Measurements from ENCODE around the gene IL10RB. TPM values are rescaled to one million over a fixed set of nuclear protein-coding genes. Genes with fewer than 3 reads are reported as not detected.
A peak's percentile ranks its signal among the peaks of the same experiment; 100 is the strongest.

Gene IL10RB
- total RNA-seq, 4 donors from 2014 or later, result 20.7 to 28.1 (median 23.4) TPM

DNA sequence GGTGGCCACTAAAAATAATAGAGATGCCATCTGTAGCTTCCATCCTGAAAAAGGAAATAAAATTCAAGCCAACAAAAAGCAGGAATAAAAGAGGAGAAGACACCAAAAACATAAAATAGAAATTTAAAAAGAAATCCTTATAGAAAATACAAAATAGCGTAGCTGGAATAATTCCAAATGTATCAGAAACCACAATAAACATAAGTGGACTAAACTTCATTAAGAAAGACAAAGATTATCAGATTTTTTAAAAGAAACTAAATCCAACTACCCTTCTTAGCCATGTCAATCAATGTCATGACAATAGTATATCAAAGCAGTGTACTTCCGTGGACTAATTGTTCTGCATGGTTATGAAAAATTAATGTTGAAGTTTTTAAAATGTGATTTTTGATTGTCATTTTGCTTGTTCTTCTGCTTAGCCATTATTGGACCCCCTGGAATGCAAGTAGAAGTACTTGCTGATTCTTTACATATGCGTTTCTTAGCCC, 13.2 kb downstream of the IL10RB start:
- Histone ChIP-seq H3K9me3 (peaks cover 7% of the 10 kb centered on the region), H3K4me1 (no peaks in the 10 kb centered on the region), H3K4me3 (no peak overlapping the region), H3K27ac (no peak overlapping the region), H3K36me3 (peaks cover 73% of the 10 kb centered on the region), H3K27me3 (no peaks in the 10 kb centered on the region)
- 96% methylated on average over 3 of the region's 3 CpGs for WGBS
- TF ChIP-seq, protein P1, sequence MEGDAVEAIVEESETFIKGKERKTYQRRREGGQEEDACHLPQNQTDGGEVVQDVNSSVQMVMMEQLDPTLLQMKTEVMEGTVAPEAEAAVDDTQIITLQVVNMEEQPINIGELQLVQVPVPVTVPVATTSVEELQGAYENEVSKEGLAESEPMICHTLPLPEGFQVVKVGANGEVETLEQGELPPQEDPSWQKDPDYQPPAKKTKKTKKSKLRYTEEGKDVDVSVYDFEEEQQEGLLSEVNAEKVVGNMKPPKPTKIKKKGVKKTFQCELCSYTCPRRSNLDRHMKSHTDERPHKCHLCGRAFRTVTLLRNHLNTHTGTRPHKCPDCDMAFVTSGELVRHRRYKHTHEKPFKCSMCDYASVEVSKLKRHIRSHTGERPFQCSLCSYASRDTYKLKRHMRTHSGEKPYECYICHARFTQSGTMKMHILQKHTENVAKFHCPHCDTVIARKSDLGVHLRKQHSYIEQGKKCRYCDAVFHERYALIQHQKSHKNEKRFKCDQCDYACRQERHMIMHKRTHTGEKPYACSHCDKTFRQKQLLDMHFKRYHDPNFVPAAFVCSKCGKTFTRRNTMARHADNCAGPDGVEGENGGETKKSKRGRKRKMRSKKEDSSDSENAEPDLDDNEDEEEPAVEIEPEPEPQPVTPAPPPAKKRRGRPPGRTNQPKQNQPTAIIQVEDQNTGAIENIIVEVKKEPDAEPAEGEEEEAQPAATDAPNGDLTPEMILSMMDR (IDR thresholded peaks at IDR 0.05), result no peak
- TF ChIP-seq EP300 (IDR thresholded peaks at IDR 0.05), result no peak
- TF ChIP-seq POLR2AphosphoS5 (IDR thresholded peaks at IDR 0.05), result no peak
- no peak for TF ChIP-seq POLR2A (IDR thresholded peaks at IDR 0.05)
- no peak for DNase-seq (ENCODE audit: low spot score in 2 of 2)

DNA sequence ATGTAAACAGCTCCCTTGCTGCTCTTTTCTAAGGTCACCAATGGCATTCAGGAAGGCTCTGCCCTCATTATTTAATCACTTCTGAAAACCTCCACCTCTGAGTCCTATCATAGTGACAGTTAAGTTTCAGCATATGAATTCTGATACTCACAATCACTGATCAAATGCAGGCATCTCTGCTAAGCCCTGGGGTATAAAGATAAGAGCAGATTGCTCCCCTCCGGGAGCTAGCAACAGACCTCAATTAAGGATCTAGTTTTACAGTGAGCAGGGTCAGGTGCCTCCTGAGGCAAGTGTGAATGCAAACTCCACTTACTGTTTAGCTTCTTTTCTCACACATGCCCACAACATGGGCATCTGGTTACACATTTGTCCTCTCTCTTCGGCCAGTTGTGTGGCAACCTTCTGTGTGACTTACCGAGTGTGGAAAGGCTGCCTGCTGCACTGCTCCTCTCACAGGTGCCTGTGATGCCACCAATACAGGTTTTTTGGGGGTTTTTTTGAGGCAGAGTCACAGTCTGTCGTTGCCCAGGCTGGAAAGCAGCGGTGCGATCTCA, 15.0 kb downstream of the IL10RB start:
- H3K36me3 ChIP-seq, result peaks cover 73% of the 10 kb centered on the region

DNA sequence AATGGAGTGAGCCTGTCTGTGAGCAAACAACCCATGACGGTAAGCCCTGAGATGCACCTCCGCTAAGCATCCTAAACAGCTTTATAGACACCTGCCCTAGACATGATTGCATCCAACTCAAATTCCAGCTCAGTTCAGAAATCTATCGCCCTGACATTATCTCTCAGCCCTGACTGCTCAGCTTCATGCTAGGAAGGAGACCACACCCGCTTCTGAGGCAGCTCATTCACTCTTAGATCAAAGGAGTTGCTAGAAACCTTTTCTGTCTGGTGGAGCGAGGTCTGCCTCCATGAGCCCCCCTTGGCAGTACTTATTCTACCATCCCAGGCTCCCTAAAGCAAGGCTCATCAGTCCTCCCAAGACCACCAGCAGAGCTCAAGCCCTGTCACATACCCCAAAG, 17.0 kb downstream of the IL10RB start:
- H3K9me3 ChIP-seq, result peaks cover 7% of the 10 kb centered on the region
- H3K4me3 ChIP-seq, result no peak overlapping the region
- TF ChIP-seq POLR2AphosphoS5 (IDR thresholded peaks at IDR 0.05), result no peak
- TF ChIP-seq EP300 (IDR thresholded peaks at IDR 0.05), result no peak
- TF ChIP-seq, protein P1 (IDR thresholded peaks at IDR 0.05), result no peak
- TF ChIP-seq POLR2A (IDR thresholded peaks at IDR 0.05), result no peak
- no peak for DNase-seq (ENCODE audit: low spot score in 2 of 2)
- no peak overlapping the region for H3K27ac ChIP-seq
- H3K27me3 ChIP-seq, result no peaks in the 10 kb centered on the region
- H3K36me3 ChIP-seq, result peaks cover 71% of the 10 kb centered on the region
- H3K4me1 ChIP-seq, result peaks cover 21% of the 10 kb centered on the region
- 93% methylated on average over 5 of the region's 5 CpGs for WGBS

More for the DNA sequence above, 15.0 kb downstream of the IL10RB start:
- Histone ChIP-seq H3K27me3 (no peaks in the 10 kb centered on the region), H3K4me1 (peaks cover 5% of the 10 kb centered on the region), H3K4me3 (no peak overlapping the region), H3K27ac (no peak overlapping the region), H3K9me3 (peaks cover 7% of the 10 kb centered on the region)
- 97% methylated on average over 6 of the region's 6 CpGs for WGBS
- DNase-seq (ENCODE audit: low spot score in 2 of 2), result no peak
- no peak for TF ChIP-seq POLR2A (IDR thresholded peaks at IDR 0.05)
- no peak for TF ChIP-seq POLR2AphosphoS5 (IDR thresholded peaks at IDR 0.05)

DNA sequence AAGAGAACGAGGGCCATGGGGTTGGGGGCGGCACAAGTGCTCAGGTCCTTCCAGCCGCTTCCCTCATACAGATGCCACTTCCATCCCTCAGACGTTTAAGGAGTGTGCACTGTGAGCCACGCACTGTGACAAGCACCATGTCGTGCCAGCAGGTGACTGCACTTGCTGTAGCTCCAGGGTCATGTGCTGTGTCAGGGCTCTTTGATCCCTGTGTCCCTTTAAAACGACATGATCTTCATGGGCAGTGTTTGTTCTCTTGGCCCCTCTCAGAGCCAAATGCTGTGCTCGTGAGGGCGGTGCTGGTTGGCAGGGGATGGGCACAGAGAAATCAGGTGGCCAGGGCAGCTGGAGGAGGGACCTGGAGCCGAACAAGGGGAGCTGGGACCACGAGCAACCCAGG, 19.9 kb downstream of the IL10RB start:
- TF ChIP-seq, protein P1 (IDR thresholded peaks at IDR 0.05), result no peak
- TF ChIP-seq EP300 (IDR thresholded peaks at IDR 0.05) (no peak), POLR2AphosphoS5 (IDR thresholded peaks at IDR 0.05) (no peak), POLR2A (IDR thresholded peaks at IDR 0.05) (no peak)
- WGBS, result 70% methylated on average over 5 of the region's 11 CpGs
- Histone ChIP-seq H3K36me3 (peaks cover 64% of the 10 kb centered on the region), H3K4me1 (peaks cover 21% of the 10 kb centered on the region), H3K4me3 (no peak overlapping the region), H3K27me3 (no peaks in the 10 kb centered on the region), H3K9me3 (no peaks in the 10 kb centered on the region), H3K27ac (peak overlapping the region; percentile 66)
- DNase-seq (ENCODE audit: low spot score in 2 of 2), result no peak

DNA sequence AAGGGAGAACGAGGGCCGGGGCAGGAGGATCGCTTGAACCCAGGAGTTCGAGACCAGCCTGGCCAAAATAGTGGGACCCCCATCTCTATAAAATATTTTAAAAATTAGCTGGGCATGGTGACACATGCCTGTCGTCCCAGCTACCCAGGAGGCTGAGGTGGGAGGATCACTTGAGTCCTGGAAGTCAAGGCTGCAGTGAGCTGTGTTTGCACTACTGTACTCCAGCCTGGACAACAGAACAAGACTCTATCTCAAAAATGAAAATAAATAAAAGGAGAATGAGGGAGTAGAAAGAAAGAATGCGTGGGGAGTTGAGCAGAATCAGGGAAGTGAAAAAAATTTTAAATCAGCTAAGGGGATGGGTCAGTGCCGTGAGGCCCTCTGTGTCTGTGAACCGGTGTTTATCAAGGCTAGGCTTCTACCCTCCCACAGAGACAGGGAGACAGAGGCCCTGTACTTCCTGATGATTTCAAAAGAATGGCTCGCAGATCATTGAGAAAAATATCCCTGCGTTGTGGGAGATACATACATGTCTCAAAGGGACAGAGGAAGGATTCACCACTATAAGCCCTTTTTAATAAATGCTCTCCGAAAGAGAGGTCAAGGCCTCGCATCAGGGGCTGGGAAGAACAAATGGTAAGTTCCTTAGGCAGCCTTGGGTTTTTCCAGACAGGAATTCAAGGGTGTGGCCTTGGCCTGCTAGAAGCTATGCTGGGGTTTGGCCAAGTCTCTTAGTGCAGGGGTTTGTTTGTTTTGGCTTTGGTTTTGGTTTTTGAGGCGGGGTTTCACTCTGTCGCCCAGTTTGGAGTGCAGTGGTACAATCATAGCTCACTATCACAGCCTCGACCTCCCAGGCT, 20.7 kb downstream of the IL10RB start:
- no peak overlapping the region for H3K4me3 ChIP-seq
- H3K36me3 ChIP-seq, result peaks cover 64% of the 10 kb centered on the region
- WGBS, result 55% methylated on average over 15 of the region's 15 CpGs
- TF ChIP-seq, protein P1 (IDR thresholded peaks at IDR 0.05), result no peak
- no peak for TF ChIP-seq EP300 (IDR thresholded peaks at IDR 0.05)
- no peak for TF ChIP-seq POLR2A (IDR thresholded peaks at IDR 0.05)
- no peak for TF ChIP-seq POLR2AphosphoS5 (IDR thresholded peaks at IDR 0.05)
- no peaks in the 10 kb centered on the region for H3K27me3 ChIP-seq
- no peak for DNase-seq (ENCODE audit: low spot score in 2 of 2)
- H3K9me3 ChIP-seq, result no peaks in the 10 kb centered on the region
- H3K4me1 ChIP-seq, result peaks cover 21% of the 10 kb centered on the region
- peak overlapping the region; percentile 66 for H3K27ac ChIP-seq
